Neural cell (in vitro differentiated cells): ENCODE results near the gene PLA2G4B.

ENCODE experiments used
- POLR2AphosphoS5 ChIP-seq: IDR thresholded peaks from 2 replicates; pipeline ENCODE4 v1.6.1; 2012
- REST ChIP-seq: IDR thresholded peaks from 2 replicates; pipeline ENCODE4 v1.6.1; 2012; ENCODE audit warnings: borderline replicate concordance
- TF ChIP-seq, protein P1 (sequence below): fragments of 450-650 bp; IDR thresholded peaks from 2 replicates; pipeline ENCODE4 v1.5.1; 2014; ENCODE audit warnings: antibody characterized with exemption, mild to moderate bottlenecking, moderate library complexity; ENCODE audit not compliant: poor library complexity, severe bottlenecking

GRCh38 chr15:41853831-41854230 is 15.2 kb downstream of the PLA2G4B start:
- TF ChIP-seq REST (no peak), POLR2AphosphoS5 (no peak)
- TF ChIP-seq, protein P1, sequence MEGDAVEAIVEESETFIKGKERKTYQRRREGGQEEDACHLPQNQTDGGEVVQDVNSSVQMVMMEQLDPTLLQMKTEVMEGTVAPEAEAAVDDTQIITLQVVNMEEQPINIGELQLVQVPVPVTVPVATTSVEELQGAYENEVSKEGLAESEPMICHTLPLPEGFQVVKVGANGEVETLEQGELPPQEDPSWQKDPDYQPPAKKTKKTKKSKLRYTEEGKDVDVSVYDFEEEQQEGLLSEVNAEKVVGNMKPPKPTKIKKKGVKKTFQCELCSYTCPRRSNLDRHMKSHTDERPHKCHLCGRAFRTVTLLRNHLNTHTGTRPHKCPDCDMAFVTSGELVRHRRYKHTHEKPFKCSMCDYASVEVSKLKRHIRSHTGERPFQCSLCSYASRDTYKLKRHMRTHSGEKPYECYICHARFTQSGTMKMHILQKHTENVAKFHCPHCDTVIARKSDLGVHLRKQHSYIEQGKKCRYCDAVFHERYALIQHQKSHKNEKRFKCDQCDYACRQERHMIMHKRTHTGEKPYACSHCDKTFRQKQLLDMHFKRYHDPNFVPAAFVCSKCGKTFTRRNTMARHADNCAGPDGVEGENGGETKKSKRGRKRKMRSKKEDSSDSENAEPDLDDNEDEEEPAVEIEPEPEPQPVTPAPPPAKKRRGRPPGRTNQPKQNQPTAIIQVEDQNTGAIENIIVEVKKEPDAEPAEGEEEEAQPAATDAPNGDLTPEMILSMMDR = no peak
